Measurements from ENCODE around the gene TNFAIP8L2.
"Not testable (repeated sequence)": the region's sequence is repeated elsewhere in the genome, so short reads cannot be mapped to it uniquely, and the experiment has no call there.

The TNFAIP8L2 gene

GRCh38 chr1:151199873-151200581, 43.6 kb downstream of the TNFAIP8L2 start:
- H3K4me2 ChIP-seq, result peak overlapping the region; percentile 86 to 99 (median 95)
- no peaks in the 10 kb centered on the region for H3K9me3 ChIP-seq (replicated peaks in 1 of 11)
- peaks cover 23 to 45% (median 35%) of the 10 kb centered on the region in 11 experiments for H3K36me3 ChIP-seq
- H4K20me1 ChIP-seq, result peaks cover 40 to 58% (median 54%) of the 10 kb centered on the region in 11 experiments; a peak in 21 of 22 replicates
- no peak for TF ChIP-seq Cebpa-rat (IDR thresholded peaks at IDR 0.05)
- H3K4me3 ChIP-seq, result peak overlapping the region; percentile 81 to 100 (median 91)
- peak overlapping the region; percentile 87 to 97 (median 93) for H3K9ac ChIP-seq
- H3K27me3 ChIP-seq, result no peaks in the 10 kb centered on the region
- peaks cover 35 to 53% (median 42%) of the 10 kb centered on the region in 10 experiments for H3K4me1 ChIP-seq
- peak overlapping the region; percentile 86 to 97 (median 93); a peak in 21 of 22 replicates for H3K27ac ChIP-seq

GRCh38 chr1:151205381-151205965, 49.0 kb downstream of the TNFAIP8L2 start:
- not testable (repeated sequence) for H3K27me3 ChIP-seq; H3K4me3 ChIP-seq; H3K27ac ChIP-seq; H3K9me3 ChIP-seq (replicated peaks in 1 of 11)
- Histone ChIP-seq H3K36me3 (peaks cover 73 to 99% (median 90%) of the 10 kb centered on the region in 11 experiments), H4K20me1 (peaks cover 77 to 100% (median 100%) of the 10 kb centered on the region in 11 experiments), H3K9ac (peak overlapping the region in 1 of 11 experiments; percentile 24; a peak in 2 of 22 replicates), H3K4me1 (peaks cover 21 to 39% (median 28%) of the 10 kb centered on the region in 10 experiments), H3K4me2 (peak overlapping the region in 3 of 11 experiments; percentile 1 to 11 (median 6); a peak in 1 of 22 replicates)
